Tibial nerve (tissue), 4 donors: ENCODE results near the gene PCA3.

Source experiments
- CTCF ChIP-seq, 5 experiments: fragments of 200-600 bp in 3 of 5; fragments of 450-650 bp in 2 of 5; sonication (generic) in 3 of 5; IDR thresholded peaks; one replicate each; pipeline ENCODE4 v1.5.1; 2016 to 2019; ENCODE audit warnings: antibody characterized with exemption in 5 of 5, mild to moderate bottlenecking in 3 of 5, moderate library complexity in 2 of 5
- EP300 ChIP-seq, 2 donors: sonication (generic); formaldehyde crosslinking; IDR thresholded peaks; one replicate each; pipeline ENCODE4 v1.6.1; 2017; ENCODE audit warnings: antibody characterized with exemption in 2 of 2, mild to moderate bottlenecking in 1 of 2
- POLR2A ChIP-seq, 2 donors: fragments of 450-650 bp; IDR thresholded peaks; one replicate each; pipeline ENCODE4 v1.6.1; 2017; ENCODE audit warnings: antibody characterized with exemption in 2 of 2, mild to moderate bottlenecking in 2 of 2, moderate library complexity in 2 of 2

- TF ChIP-seq CTCF (IDR thresholded peaks at IDR 0.05): no peak
- no peak for TF ChIP-seq POLR2A (IDR thresholded peaks at IDR 0.05)
- TF ChIP-seq EP300 (IDR thresholded peaks at IDR 0.05): no peak
These were observed 23.4 kb downstream of the PCA3 start for GRCh38 chr9:76787677-76788076.
